GM23248 (cell line): Measurements from ENCODE around the gene VAV2.

Experiments
- EZH2 ChIP-seq: fragments of 200-600 bp; sonication (generic); IDR thresholded peaks from 2 replicates; pipeline ENCODE4 v1.6.1; 2018; ENCODE audit warnings: antibody characterized with exemption, mild to moderate bottlenecking; ENCODE audit not compliant: insufficient read depth, poor library complexity, severe bottlenecking
- EZH2phosphoT487 ChIP-seq: fragments of 200-600 bp; sonication (generic); IDR thresholded peaks from 2 replicates; pipeline ENCODE4 v1.6.1; 2018; ENCODE audit warnings: antibody characterized with exemption, moderate library complexity, mild to moderate bottlenecking, low read depth; ENCODE audit not compliant: insufficient read depth

DNA sequence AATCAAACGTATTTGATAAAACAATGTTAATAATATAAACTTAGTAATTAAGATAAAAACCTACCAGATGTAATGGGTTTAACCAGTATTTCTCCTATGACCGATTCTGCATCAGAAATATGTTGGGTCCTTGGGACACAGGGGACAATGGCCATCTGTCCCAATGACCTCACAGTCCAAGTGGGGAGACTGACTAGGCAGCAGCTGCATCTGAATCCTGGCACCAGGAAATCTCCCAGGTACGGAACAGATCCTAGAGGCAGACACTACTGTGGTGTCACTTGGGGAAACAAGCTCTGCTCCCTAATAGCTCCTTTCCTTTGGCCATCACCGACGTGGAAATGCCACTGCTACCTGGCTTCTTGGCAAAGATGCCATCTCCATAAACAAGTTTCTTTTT is 172.2 kb downstream of the VAV2 start:
- TF ChIP-seq EZH2, result no peak
- no peak for TF ChIP-seq EZH2phosphoT487
